ENCODE results near the gene RFC4.
"Not testable (repeated sequence)": the region's sequence is repeated elsewhere in the genome, so short reads cannot be mapped to it uniquely, and the experiment has no call there.

Gene RFC4

DNA sequence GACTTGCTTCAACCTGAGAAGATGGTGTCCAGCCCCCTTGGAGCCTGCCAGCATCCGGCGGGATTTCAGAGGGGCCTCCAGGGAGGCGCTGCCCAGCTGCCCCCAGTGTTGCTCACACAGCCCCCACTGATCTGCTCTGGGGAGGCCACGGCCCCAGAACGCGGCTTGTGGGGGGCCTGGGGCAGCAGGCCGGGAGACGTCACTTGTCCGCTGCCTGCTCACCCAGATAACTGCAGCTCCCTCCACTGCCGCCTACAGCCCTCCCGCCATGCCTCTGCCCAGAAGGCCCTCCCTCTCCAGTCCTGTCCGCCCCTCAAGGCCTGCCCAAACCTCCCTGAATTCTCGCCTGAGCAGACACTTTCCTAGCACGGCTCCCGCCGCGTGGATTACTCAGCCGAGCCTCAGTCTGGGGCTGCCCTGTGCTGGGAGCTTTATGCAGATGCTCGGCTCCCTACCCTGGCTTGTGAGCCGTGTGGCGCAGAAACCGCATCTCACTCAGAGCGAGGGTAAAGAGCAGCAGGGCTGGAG lies 19.1 kb upstream of the RFC4 start:
- DNase-seq (ENCODE audit: low spot score), result no peak

DNA sequence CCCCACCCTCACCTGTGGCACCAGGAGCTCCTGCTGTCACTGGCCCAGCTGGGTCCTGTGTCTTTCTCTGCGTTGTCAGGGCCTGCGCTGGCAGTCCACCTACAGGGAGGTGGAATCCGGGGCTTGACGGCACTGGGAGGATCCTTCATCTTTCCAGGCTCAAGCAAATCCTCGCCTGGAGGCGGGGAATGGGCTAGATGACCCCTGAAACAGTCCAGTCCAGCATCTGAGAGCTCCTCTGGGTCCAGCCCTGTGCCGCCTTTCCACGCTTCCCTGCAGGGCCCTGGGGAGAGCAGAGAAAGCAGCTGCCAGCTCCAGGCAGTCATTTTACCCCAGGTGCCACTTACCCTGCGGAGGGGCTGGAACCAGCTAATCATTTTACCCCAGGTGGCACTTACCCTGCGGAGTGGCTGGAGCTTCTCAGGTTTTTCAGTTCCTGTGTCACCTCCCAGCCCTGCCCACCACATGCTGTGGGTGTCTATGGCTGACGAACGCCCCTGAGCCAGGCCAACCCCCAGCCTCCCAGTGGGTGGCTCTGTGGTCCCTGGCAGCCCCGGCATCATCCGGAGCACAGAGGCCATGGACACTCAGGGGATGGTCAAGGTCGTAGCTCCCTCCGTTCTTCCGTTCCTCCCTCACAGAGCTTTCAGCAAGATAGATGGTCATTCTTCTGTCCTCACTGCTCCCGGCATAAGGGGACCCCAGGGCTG lies 18.3 kb upstream of the RFC4 start:
- no peak for DNase-seq (ENCODE audit: low spot score)

DNA sequence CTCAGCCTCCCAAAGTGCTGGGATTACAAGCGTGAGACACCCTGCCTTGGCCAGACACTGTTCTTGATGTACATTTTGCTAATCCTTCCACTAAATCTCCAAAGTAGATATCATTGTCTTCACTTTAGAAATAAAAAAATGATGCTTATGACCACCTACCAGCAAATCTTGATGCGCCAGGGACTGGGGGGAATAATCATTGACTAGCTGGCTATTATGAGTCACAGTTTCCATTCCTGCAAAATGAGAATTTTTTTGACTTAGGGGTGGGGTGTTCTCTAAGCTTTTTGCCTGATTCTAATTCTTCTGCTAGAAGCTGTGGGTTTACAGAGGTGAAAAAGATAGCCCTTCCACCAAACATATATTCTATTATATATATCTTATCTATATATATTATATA lies 17.1 kb upstream of the RFC4 start:
- no peak for DNase-seq (ENCODE audit: low spot score)

DNA sequence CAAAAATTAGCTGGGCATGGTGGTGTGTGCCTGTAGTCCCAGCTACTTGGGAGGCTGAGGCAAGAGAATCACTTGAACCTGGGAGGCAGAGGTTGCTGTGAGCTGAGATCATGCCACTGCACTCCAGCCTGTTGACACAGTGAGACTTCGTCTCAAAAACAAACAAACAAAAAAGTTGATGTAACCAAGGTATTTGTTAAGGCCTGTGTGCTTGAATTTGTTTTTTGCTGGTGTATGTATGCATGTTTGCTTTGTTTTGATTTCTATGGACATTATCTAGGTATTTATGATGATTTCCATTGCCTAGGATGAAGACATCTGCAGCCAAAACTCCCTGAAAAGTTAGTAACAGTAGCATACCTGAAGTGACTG lies 16.1 kb upstream of the RFC4 start:
- DNase-seq (ENCODE audit: low spot score), result not testable (repeated sequence)

DNA sequence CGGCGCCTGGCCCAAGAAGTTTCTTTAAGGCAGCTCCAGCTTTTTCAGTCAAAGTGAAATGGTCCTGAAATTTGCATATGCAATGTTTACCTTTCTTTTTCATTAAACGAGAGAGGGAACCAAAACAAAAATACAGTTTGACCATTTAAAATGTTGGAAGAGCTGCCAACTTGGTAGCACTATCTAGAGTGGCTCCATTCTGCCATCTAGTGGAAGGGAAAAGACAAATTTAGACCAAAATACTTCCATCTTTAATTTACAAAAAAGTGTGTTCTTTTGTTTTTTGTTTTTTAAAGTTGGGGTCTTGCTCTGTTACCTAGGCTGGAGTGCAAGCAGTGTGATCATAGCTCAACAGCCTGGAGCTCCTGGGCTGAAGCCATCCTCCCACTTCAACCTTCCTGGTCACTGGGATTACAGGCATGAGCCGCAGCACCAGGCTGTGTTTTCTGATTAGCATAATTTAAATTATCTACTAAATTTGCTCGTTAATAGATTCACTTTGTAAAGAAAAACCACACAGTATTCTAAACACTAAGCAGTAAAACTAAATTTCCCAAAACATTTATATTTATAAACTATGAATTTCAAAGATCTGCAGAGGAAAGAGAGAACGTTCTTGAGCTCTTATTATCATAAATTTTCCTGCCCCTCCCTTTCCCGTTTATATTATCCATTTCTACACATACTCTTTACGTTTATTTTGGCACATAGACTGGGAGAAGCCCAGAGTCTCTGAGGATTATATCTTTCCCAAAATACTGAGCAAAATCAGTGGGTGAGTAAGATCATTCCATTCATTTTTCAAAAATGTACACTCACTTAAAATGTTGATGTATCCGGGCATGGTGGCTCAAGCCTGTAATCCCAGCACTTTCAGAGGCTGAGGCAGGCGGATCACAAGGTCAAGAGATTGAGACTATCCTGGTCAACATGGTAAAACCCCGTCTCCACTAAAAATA lies 15.4 kb upstream of the RFC4 start:
- DNase-seq (ENCODE audit: low spot score), result peak; percentile 54

DNA sequence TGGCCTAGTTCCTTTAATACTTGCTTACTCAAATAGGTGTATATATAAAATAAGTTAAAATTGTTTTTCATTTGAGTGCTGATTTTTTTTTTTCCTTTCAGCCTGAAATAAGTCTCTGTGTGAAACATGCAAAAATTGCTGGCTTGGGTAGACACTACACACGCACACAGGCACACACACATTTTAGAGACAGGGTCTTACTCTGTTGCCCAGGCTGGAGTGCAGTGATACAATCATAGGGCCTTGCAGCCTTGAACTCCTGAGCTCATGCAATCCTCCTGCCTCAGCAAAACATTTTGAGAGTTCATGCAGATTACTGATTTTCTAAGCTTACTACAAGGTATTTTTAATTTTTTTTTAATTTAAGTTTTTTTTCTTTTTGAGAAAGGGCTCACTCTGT lies 12.7 kb upstream of the RFC4 start:
- no peak for DNase-seq (ENCODE audit: low spot score)

DNA sequence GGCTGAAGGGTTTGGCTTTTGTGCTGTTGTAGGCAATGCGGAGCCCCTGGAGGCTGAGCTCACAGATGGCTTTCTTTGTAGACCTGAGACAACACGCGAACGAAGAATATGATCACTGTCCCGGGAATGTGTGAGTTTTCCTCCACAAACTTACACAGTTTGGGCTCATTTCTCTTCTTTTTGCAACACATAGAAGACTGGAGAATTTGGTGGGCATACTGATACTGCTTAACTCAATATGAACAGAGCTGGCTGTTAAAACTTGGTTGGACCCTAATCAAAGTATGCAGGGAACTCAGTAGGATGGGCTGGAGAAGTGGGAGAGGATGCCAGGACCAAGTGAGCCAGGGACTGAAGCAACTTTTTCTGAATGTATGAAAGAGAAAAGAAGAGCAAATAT lies 12.2 kb upstream of the RFC4 start:
- DNase-seq (ENCODE audit: low spot score), result no peak

DNA sequence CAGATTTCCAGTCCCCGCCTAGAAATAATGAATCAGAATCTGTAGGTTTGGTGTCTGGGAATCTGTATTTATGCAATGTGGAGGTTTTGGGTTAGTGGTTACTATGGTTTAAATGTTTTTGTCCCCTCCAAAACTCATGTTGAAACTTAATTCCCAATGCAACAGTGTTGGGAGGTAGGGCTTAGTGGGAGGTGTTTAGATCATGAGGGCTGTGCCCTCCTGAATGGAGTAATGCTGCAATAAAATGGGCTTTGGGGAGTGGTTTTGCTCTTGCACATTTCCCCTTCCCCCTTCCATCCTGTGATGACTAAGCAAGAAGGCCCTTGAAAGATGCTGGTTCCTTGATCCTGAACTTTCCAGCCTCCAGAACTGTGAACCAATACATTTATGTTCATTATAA lies 9.2 kb upstream of the RFC4 start:
- no peak for DNase-seq (ENCODE audit: low spot score)

DNA sequence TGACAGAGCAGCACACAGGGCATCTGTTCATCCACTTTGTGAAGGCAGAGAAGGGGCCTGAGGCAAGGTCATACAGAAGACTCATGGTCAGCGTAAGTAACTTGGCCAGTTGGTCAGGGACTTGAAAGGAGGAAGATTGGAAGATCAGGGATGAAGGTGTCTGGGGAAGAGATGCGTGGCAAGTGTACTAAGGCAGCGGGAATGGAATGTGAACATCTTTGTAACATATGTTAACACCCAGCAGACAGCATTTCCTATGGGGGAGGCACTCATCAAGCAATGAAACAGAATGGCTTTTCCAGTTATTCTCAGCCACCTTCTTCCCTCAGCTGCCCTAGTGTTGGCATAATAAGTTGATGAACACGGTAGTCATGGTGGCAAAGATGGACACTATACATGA lies 7.8 kb upstream of the RFC4 start:
- no peak for DNase-seq (ENCODE audit: low spot score)

DNA sequence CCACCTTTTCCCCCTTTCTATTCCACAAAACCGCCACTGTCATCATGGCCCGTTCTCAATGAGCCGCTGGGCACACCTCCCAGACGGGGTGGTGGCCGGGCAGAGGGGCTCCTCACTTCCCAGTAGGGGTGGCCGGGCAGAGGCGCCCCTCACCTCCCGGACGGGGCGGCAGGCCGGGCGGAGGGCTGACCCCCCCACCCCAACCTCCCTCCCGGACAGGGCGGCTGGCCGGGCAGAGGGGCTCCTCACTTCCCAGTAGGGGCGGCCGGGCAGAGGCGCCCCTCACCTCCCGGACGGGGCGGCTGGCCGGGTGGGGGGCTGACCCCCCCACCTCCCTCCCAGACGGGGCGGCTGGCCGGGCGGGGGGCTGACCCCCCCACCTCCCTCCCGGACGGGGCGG lies 5.0 kb upstream of the RFC4 start:
- DNase-seq (ENCODE audit: low spot score), result not testable (repeated sequence)

DNA sequence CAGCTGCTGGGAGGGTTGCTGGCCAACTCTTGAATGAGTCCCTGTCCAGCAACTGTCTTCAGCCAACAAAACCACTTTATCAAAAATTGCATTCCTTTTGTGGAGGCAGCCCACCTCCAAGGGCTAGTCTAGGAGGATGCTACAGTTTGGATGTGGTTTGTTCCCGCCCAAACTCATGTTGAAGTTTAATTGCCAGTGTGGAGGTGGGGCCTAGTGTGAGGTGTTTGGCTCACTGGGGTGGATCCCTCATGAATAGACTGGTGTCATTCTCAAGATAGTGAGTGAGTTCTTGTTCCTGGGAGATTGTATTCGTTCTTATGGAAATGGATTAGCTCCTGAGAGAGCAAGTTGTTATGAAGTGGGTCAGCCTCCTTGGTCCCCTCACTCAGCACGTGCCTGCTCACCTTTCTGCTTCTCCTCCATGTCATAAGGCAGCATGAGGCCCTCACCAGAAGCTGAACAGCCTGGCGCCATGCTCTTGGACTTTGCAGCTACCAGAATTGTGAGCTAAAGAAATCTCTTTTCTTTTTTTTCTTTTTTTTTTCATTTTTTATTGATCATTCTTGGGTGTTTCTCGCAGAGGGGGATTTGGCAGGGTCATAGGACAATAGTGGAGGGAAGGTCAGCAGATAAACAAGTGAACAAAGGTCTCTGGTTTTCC lies 4.2 kb upstream of the RFC4 start:
- DNase-seq (ENCODE audit: low spot score), result no peak

DNA sequence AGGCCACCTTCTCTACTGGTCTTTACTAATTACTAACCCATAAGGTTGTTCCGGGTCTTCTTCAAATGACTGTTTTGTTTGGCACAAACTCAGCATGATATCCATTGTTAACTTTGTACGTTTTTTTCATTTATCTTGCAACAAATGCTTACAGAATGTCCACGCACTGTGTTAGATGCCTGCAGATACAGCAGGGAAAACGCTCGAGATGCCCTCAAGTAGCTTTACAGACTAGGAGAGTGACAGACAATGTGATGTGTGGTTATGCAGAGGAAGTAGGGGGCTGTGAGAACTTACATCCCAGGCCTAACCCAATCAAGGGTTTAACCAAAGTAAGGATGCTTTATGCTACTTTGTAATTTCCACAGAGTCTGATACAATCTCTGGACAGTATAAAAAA lies 949 bp upstream of the RFC4 start:
- DNase-seq (ENCODE audit: low spot score), result no peak

DNA sequence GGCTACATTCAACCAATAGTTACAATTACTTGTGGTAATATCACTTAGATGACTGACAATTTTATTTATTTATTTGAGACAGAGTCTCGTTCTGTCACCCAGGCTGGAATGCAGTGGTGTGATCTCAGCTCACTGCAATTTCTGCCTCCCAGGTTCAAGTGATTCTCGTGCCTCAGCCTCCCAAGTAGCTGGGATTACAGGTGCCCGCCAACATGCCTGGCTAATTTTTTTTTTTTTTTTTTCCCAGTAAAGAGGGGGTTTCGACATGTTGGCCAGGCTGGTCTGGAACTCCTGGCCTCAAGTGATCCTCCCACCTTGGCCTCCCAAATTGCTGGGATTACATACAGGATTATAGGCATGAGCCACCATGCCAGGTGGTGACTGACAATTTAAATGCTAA lies 2.8 kb downstream of the RFC4 start:
- not testable (repeated sequence) for DNase-seq (ENCODE audit: low spot score)

DNA sequence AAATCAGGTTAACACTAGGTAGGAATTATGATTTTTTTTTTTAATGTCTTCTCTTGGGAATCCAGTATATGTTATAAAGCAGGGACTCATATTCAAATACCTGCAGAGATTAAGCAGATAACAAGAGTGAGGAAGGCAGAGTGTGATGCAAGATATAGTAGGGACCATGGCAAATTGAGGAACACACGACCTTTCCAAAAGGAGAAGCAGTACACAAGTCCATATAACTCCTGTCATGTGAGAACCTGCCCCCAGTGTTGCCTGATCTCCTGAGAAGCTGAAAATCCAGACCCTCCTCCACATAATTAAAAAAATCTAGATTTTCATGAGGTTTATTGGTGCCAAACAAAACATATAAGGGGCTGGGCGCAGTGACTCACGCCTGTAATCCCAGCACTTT lies 3.6 kb downstream of the RFC4 start:
- no peak for DNase-seq (ENCODE audit: low spot score)

DNA sequence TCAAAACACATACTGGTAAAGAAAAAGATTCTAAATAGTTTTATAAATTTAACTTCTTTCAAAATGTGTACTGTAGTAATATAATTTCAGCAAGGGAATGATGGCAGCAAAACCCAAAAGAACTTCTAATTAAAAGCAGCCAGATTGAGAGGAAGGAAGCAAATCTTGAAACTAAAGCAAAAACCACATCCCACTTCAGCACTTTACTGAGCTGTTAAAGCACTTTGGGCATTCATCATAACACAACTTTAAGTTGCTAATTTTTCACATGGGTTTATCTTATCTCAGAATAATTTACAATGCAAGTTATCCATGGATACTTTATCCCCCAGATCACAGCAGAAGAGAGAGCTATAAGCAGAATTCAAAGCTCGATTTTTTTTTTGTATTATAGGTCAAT lies 6.0 kb downstream of the RFC4 start:
- no peak for DNase-seq (ENCODE audit: low spot score)

DNA sequence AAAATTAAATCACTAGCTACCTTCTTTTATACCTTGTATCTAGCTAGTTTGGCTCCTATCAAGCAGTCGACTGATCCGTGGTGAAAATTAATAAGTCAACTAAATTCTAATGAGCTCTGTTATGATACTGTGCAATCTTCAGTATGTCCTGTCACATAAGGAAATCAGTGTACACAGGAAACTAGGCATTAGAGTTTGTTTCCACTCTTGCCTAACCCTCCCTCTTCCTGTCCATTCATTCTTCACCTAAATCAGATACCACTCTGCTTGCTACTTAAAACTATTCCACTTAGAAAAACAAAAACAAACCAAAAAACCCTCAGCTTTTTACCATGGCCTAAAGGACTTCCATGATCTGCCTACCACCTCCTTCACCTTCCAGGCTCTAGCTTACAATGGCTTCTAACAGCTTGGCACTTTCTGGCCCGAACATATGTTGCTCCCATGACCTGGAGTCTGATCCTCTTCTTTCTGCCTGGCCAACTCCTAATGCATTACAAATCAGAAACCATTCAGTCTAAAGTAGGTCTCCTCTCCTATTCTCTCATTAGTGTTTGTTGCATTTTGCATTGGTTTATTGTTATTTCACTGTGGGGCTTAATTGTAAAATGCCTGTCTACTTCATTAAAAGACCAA lies 7.9 kb downstream of the RFC4 start:
- no peak for DNase-seq (ENCODE audit: low spot score)

DNA sequence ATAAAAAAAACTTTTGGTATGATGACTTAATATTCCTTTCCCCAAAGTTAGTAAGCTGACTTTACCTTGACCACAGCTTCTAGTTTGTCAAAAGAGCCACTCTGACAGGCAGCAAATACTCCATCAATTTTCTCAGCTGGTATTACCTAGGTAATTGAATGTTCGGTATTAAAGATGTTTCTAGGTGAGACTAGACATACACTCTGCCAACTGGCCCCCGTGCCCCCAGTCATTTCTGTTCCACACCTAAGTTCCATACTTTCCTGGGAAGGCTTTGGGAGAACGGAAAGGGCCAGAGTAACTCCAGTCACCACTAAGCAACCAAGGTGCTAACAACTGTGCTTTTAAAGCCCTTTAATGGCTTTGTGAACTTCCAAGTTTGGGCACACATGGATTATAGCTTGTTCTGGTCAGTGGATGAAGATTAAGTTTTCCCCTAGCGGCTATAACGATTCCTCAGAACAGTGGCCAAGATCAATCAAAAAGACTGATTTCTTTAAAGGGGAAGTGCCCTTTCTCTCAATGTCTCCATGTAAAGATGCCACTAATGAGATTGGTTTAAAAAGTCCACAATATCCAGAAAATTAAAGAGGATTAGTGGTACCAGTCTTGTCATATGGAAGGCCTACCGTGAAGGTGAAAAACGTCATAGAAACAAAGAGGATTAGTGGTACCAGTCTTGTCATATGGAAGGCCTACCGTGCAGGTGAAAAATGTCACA lies 15.9 kb downstream of the RFC4 start:
- no peak for DNase-seq (ENCODE audit: low spot score)

DNA sequence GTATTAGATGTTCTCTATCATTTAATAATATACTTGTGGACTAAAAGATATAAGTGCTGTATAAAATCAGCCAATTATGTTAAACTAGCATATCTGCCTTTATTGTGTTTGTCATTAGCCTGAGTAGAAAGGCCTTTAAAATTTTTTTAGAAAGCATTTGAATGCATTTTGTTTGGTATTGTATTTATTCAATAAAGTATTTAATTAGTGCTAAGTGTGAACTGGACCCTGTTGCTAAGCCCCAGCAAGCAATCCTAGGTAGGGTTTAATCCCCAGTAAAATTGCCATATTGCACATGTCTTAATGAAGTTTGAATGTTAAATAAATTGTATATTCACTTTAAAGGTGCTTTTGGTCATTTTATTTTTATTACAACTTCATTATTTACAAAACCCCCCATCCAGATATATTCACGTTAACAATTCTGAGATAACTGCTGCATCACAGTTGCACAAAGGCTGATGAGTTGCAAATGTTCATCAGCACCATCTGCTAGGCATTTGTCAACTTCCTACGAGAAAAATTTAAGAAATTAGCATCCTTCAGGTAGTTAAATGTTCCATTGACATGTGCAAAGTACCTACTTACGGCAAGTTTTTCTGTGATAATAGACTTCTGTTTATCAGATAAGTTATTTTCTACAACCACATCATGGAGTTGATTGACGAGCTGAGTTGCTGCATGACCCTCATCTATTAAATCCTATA lies 16.6 kb downstream of the RFC4 start:
- DNase-seq (ENCODE audit: low spot score), result no peak

DNA sequence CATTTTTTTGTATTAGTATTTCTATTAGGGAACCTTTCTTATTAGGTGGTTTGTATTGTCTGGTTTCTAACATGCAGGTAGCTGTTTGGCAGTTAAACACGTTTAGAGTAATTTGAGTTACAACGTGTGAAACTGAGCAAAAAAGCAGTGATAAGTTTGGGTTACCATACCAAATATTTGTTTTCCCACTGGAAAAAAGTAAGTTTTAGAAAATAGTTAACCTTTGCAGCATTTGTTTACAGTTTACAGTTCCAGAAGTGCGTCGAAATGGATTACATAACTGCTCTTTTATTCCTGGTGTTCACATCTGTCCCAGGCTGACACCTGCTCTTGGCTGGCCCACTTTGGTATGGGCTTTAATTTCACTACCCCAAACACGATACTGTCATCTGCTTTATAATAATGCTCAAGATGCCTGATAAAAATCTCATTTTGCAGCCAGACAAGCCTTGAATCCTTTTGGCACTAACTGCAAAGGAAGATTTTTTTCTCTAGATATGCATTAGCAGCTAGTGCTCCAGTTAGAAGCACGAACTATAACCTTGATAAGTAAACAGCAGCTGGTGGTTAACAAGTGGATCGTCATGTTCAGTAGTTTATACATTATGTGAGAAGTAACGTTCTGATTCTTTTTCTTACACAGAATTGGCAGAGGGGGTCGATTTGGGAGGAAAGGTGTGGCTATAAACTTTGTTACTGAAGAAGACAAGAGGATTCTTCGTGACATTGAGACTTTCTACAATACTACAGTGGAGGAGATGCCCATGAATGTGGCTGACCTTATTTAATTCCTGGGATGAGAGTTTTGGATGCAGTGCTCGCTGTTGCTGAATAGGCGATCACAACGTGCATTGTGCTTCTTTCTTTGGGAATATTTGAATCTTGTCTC lies 17.6 kb downstream of the RFC4 start:
- DNase-seq (ENCODE audit: low spot score), result no peak
